ENCODE data around the gene CCDC74A.
"Not testable (repeated sequence)": the region's sequence is repeated elsewhere in the genome, so short reads cannot be mapped to it uniquely, and the experiment has no call there.

Gene CCDC74A

DNA sequence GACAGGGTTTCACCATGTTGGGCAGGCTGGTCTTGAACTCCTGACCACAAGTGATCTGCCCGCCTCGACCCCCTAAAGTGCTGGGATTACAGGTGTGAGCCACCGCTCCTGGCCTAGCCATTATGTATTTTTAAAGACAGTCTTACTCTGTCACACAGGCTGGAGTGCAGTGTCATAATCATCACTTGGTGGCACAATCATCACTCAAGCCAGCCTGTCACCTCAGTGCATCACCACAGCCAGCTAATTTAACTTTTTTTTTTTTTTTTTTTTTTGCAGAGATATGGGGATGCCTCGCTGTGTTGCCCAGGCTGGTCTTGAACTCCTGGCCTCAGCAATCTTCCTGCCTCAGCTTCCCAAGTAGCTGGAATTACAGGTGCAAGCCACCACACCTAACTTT is 24.1 kb upstream of the CCDC74A start:
- DNase-seq, result not testable (repeated sequence)

DNA sequence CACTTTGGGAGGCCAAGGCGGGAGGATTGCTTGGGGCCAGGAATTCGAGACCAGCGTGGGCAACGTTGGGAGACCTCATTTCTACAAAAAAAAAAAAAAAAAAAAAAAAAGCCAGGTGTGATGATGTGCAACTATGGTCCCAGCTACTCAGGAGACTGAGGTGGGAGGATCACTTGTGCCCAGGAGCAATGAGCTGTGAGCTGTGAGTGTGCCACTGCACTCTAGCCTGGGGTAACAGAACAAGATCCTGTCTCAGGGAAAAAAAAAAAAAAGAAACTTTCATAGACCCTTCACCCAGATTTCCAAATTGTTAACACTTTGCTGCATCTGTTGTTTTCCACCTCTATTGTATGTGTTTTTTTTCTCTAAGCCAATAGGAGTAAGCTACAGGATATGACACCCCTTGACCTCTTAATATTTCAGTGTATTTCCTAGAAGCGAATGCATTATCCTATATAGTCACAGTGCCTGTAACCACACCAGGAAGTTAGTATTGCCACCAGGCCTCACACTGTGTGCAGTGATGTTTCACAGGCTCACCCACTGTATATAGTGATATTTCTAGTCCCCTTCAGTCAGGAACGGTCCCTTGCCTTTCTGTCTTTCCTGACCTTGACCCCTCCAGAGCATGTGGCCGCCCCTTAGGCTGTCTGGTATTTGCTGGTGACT is 23.5 kb upstream of the CCDC74A start:
- DNase-seq, result not testable (repeated sequence)

DNA sequence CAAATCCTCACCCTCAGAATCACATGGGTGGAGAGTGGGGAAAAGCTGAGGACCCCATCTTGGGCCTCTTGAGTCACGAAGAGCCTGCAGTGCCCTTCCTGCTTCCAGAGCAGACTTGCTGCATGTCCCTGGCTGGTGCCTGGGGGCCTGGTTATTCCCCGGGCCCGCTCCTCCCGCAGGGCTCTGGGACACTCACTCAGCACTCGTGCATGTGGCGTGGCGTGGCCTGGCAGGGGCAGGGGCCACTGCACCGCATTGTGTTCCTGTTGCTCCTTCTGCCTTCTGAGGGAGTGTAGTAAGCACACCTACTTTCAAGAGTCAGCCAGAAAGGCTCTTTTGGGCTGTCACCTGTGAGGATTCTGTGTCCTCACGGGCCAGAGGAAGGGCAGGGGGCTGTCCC is 18.1 kb upstream of the CCDC74A start:
- no peak for DNase-seq

DNA sequence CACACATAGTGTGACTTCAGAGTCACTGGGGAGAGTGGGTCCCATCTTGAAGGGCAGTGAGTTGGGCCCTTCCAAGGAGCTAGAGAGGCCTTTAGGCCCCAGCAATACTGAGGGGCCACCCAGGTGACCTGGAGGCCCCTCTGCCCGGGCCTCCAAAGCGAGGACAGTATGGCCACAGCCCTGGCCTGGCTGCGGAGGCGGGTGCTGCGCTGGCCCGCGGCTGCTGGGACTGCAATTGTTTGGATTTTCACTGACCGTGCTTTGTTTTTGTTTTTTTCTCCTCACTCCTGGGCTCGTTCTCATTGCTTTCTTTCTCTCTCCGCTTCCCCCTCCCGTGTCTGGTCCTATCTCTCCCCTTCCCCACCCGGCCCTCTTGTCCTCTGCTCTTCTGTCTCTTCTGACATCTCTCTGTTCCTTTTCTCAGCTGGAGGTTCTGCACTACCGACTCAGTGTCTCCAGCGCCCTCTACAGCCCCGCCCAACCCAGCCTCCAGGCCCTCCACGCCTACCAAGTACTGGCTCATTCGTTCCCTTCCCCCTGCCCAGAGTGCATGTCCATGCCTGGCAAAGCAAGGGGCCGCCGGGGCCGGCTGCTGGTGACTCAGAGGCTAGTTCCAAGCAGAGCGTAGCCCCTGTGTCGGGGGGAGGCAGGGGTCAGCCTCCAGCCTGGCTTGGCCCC is 16.3 kb upstream of the CCDC74A start:
- not testable (repeated sequence) for DNase-seq

DNA sequence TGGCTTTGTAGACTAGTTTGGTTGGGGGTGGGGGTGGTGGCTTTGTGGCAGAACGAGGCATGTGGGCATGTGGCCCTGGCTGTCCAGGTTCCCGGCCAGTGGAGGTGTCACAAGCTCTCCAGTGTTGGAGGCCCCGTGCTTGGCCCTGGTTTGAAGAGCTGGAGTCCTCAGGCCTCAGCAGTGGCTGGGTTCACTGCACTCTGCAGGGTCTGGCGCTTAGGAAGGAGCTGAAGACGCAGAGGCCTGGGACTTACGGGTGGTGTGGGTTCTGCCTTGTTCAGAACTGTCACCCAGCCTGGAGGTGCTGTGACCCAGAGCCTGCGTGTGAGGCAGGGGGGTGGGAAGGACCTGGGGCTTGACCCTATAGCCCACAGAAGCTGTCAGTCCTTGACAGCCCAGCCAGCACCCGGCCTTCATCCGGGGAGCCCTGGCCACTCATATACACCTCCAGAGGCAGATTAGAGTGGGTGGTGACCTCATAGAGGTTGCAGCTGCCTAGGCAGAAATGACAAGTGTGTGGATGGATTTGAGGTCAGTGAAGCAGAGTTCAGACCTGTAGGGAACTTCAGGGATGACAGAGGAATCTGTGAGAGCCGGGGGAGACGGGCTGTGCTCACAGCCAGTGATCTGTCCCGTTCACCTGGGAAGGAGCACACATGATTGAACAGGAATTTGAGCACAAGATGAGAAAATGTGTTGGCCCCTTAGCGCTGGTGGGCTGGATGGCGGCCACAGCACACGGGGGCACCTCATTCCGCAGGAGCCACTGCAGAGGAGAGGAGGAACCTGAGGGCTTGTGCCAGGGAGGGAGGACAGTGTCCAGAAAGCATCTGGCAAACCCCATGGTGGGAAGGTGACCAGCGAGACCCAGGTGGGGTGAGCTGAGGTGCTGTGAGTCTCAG is 15.5 kb upstream of the CCDC74A start:
- DNase-seq, result not testable (repeated sequence)

DNA sequence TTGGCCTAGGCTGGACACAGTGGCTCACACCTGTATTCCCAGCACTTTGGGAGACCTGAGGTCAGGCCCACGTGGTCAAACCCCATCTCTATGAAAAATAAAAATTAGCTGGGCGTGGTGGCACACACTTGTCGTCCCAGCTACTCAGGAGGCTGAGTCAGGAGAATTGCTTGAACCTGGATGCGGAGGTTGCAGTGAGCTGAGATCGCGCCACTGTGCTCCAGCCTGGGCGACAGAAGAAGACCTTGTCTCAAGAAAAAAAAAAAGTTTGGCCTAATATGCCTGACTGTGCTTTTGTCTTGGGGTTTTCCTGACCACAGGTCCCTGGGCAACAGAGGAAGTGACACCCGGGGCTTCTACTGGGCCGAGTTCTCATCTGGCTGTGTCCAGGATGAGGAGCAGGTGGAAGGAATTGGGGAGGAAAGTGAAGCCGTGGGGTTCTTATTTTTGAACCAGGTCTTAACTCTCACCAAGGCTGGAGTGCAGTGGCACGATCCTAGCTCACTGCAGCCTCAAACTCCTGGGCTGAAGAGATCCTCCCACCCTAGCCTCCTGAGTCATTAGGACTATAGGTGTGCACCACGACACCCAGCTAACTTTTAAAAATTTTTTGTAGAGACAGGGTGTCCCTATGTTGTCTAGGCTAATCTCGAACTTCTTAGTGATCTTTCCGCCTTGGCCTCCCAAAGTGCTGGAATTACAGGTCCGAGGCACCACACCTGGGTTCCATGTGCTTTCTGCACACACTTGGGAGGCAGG is 13.1 kb upstream of the CCDC74A start:
- not testable (repeated sequence) for DNase-seq

DNA sequence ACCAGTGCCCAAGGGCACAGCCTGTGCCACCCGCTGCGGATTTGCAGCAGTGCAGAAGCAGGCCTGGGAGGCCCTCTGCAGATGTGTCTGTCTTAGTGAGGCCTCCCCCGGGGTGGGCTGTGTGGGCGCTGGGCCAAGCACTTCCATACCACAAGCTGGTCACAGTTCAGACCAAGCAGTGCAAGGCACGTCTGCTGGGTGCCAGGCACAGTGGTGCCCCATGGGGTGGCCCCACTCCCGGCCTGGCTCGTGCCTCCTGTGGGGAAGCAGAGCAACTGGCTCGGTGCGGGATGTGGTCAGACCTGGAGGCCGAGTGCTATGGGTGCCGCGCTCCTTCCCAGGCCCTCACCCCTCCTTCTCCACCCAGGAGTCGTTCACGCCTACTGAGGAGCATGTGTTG is 12.5 kb upstream of the CCDC74A start:
- DNase-seq, result not testable (repeated sequence)

DNA sequence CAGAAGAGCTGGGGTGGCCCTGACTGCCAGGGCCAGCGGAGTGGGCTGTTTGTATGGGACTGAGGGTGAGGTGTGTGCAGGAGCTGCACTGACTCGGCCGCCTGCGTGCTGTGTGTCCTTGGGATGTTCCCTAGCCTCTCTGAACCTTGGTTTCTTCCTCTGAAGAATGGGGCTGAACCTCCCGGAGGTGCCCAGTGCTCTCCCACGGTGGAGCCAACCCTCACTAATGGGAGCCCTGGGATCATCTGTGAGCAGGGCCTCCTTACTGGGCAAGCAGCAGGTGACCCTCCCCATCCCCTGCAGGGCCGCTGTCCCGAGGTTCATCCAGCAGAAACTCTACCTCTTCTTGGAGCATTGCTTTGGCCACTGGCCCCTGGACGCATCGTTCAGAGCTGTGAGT is 11.7 kb upstream of the CCDC74A start:
- DNase-seq, result no peak

DNA sequence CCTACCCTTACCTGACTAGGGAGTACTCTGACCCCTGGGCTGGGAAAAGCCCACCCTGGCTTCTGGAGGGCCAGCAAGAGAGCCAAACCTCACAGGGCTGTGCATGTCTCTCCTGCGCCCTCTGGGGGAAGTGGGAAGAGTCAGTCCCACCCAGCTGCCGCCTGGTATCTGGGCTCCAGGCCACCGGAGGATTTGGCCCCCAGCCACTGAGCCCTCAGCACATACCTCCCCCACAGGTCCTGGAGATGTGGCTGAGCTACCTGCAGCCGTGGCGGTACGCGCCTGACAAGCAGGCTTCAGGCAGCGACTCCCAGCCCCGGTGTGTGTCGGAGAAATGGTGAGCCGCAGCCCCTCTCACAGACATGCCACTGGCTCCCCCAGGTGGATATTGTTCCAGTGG is 11.1 kb upstream of the CCDC74A start:
- DNase-seq, result not testable (repeated sequence)

DNA sequence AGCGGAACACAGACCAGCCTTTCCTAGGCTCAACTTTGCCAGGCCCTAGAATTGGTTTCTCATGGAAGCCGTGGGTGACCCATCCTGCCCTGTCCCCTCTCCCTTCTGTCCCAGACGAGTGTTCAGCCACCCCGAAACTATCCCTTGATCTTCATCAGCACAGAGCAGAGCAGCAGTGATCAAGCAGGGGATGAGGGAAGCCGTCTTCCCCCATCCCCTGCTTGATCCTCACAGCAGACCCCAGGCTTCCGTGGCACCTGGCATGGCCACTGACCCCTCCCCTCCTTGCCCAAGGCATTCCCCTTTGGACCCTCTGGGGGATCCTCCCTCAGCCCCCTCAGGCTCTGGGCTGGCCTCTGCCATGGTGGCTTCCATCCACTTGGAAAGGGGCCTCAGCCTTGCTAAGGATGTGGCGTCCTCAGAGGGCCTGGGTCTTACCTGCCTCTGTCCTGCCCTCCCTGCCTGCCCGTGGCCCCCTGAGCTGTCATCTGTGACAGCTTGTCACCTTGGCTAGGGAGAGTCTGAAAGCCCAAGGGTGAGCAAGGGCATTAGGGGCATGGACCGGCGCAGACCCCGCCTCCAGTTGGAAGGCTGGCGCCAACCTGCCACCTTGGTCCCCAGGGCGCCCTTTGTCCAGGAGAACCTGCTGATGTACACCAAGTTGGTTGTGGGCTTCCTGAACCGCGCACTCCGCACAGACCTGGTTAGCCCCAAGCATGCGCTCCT is 10.4 kb upstream of the CCDC74A start:
- DNase-seq, result no peak

DNA sequence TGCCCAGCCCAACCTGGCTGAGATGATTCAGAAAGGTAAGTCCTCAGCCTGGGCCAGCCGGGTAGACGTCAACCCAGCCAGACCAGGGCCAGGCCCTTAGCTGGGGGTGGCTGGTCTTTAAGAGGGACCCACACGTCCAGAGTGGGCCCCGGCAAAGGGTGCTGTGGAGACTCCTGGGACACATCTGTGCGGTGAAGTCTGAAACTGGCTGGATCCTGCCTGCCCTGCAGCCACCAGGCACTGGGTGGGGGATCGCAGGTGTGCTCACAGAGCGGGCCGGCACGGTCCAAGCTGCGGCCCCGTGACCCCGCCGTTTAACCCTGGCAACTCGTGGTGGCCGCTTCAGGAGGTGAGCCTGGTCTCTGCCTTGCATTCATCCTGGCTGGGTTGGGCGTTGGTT is 9.8 kb upstream of the CCDC74A start:
- DNase-seq, result not testable (repeated sequence)

DNA sequence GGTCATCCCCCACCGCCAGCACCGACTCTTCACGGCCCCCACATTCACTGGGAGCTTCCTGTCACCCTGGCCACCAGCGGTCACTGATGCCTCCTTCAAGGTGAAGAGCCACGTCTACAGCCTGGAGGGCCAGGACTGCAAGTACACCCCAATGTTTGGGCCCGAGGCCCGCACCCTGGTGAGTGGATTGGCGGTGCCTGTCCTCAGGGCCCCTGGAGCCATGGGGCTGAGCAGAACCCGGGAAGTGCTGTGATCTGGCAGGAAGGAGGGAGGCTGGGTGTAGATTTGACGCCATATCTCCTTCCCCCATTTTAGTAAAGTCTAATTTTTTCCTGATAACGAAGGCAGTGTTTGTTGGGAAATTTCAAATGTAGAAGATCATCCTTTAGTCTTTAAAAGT is 9.2 kb upstream of the CCDC74A start:
- not testable (repeated sequence) for DNase-seq

DNA sequence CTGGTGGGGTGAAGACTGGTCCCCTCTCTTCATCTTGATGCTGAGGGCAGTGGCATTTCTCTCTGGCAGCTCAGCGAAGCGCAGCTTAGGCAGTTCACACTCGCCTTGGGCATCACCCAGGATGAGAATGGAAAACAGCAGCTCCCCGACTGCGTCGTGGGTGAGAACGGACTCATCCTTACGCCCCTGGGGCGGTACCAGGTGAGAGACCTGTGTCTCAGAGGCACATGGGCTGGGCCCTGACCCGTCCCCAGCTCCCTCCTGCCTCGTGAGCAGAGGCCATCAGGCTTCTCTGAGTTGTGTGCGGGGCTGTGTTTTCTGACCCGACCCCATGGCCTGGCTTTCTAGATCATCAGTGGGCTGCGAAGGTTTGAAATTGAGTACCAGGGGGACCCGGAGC is 8.2 kb upstream of the CCDC74A start:
- no peak for DNase-seq

DNA sequence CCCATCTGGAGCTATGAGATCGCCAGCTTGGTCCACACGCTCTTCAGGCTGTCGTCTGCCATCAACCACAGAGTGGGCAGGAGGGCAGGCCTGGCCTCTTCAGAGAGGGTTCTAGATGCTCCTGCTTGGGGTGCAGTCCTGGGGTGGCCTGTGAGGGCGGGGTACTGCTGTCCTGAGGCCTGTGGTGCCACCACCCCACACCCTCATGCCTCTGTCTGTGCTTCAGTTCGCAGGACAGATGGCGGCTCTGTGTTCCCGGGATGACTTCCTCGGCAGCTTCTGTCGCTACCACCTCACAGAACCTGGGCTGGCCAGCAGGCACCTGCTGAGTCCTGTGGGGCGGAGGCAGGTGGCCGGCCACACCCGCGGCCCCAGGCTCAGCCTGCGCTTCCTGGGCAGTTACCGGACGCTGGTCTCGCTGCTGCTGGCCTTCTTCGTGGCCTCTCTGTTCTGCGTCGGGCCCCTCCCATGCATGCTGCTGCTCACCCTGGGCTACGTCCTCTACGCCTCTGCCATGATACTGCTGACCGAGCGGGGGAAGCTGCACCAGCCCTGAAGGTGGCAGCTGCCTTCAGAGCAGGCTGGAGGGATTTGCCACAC is 7.7 kb upstream of the CCDC74A start:
- not testable (repeated sequence) for DNase-seq

DNA sequence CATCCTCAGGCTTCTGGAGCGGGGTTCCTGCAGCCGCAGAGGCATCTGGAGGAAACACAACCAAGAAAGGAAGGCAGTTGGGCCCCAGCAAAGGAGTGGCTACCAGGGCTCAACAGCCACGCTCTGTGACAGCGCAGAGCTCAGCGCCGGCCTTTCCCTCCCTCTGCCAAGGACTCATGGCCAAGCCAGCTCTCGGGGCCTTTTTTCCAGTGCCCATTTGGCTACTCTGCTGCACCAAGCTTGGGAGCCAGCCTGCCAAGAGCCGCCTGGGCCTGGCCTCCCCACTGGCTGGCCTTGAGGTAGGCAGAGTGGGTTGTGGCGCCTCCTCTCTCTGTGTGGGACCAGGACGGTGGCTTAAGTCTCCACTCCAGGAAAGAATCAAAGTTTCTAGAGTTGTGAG is 7.2 kb upstream of the CCDC74A start:
- DNase-seq, result no peak

DNA sequence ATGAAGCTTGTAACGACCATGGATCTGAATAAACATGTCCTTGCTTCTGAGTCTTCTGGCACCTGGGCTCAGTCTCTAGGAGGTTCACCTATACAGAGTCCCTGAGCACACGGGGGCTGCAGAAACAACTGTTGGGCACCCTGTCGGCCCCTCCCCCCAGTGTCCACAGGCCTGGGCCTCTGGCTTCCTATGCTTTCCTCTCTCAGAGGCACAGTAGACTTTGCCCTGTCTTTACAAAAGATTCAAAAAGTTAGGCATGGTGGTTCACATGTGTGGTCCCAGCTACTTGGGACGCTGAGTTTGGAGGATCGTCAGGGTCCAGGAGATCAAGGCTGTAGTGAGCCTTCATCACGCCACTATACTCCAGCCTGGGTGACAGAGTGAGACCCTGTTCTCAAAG is 6.2 kb upstream of the CCDC74A start:
- not testable (repeated sequence) for DNase-seq

DNA sequence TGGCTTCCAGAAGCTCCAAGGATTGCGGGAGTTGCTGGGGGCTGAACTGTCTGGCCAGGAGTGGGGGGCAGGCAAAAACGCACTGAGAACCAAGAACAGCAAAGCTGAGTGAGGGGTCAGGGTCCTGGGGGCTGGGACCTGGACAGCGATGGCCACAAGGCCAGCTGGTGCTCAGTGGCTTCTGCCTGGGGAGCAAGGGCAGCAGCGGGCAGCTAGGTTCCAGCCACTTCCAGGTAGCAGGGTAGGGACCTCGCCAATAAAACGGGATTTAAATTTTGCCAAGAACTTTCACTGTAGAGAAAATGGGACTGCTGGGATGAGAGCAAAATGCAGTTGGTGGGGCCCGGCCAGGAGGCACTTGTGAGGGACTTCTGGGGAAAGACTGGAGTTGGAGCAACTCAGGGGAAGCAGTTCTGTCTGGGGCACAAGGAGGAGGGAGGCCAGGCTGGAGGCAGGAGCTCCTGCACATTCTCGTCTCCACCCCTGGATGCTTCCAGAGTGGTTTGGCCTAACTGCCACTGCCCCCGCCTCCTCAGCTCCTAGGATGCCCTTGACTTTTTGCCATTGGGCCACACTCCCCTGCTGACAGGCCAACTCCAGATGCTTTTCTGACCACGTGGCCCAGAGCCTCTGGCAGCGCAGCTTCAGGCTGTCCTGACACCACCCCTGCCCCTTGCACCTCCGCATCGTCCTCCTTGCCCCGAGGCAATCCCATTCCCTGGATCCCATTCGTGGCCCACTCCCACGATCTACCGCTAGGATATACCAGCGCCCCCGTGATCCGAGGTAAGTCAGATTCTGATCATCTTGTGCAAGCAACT is 5.5 kb upstream of the CCDC74A start:
- DNase-seq, result no peak

DNA sequence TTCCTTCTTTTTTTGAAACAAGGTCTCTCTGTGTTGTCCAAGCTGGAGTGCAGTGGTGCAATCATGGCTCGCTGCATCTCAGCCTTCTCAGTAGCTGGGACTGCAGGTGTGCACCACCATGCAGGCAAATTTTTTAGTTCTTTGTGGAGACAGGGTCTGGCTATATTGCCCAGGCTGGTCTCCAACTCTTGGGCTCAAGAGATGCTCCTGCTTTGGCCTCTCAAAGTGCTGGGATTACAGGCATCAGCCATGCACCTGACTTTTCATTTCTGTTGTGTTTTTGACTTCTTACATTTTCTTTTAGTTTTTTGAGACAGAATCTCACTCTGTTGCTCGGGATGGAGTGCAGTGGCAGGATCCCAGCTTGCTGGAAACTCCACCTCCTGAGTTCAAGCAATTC is 2.4 kb upstream of the CCDC74A start:
- DNase-seq, result not testable (repeated sequence)

DNA sequence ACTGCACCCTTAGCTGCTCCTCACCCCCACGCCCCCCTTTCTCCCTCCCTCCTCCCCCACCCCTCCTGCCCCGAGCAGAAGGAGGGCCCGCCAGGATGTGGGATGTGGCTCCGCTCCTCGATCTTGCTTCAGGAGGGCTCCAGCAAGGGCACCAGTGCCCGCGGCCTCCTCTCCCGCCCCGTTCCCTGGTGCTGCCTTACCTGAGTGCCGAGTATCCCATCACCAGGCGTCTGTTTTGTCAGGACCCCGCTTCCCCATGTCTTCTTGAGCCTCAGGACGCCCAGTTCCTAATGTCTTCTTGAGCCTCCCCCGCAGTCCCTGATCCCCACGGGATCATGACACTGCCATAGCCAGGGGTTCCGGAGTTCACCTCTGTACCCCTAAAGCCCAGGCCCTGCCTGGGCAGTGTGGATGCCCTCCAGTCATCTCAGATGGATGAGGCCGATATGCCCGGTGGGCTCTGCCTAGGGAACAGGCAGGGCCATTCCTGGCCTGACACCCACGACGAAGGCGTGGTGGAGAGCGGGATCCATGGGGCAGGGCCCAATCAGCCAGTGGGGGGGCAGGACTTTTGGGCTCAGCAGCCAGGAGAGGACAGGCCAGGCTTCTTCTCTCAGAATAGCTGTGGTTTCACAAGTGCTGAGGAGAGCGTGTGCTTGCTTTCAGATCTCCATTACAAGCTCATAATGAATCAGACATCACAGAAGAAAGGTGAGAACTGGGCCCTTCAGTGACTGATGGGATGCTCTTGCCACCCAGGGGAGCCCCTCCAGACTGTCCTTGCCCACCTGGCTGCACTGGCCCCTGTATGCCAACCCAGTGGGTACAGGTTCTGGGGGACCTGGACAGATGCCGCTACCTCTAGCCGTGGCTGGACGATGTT is 1.5 kb downstream of the CCDC74A start:
- not testable (repeated sequence) for DNase-seq

All from cortex of kidney (tissue), 1 donor.